Immature natural killer cell (primary cell): ENCODE results near the gene ZNF878. TPM values are rescaled to one million over a fixed set of nuclear protein-coding genes. Genes with fewer than 3 reads are reported as not detected.

ENCODE experiments used
- DNase-seq, 3 donors: peaks; one replicate each; pipeline ENCODE4 v3.0.0; 2022; ENCODE audit warnings: mixed read lengths in 1 of 3
- H3K27ac Mint-ChIP-seq, 6 donors: one replicate each; pipeline ENCODE4 v1.8.0; 2020; ENCODE audit warnings: mixed read lengths in 6 of 6, mild to moderate bottlenecking in 5 of 6, inconsistent platforms in 4 of 6, moderate library complexity in 3 of 6
- H3K27me3 Mint-ChIP-seq, 3 donors: one replicate each; pipeline ENCODE4 v1.8.0; 2020 to 2021; ENCODE audit warnings: low read depth in 3 of 3, mild to moderate bottlenecking in 3 of 3, mixed read lengths in 3 of 3, moderate library complexity in 3 of 3, inconsistent platforms in 1 of 3
- H3K36me3 Mint-ChIP-seq, 3 donors: one replicate each; pipeline ENCODE4 v1.8.0; 2020; ENCODE audit warnings: mixed read lengths in 3 of 3, inconsistent platforms in 2 of 3, mild to moderate bottlenecking in 2 of 3
- H3K4me1 Mint-ChIP-seq, 2 donors: one replicate each; pipeline ENCODE4 v1.8.0; 2020; ENCODE audit warnings: inconsistent platforms in 2 of 2, mild to moderate bottlenecking in 2 of 2, mixed read lengths in 2 of 2, moderate library complexity in 1 of 2
- H3K4me3 Mint-ChIP-seq, 5 donors: one replicate each; pipeline ENCODE4 v1.8.0; 2020; ENCODE audit warnings: mild to moderate bottlenecking in 5 of 5, mixed read lengths in 5 of 5, inconsistent platforms in 3 of 5, moderate library complexity in 3 of 5
- H3K9me3 Mint-ChIP-seq, 6 donors: one replicate each; pipeline ENCODE4 v1.8.0; 2020; ENCODE audit warnings: mild to moderate bottlenecking in 6 of 6, mixed read lengths in 6 of 6, inconsistent platforms in 4 of 6, moderate library complexity in 3 of 6
- polyA plus RNA-seq, 3 donors: library from polyadenylated mRNA; unstranded; fragments of 300-500 nt; fragmentation: Illumina TruSeq; gene quantifications; one replicate each; pipeline ENCODE4 v1.2.3, GENCODE V29; 2021

Gene ZNF878
- polyA plus RNA-seq, 3 donors from 2014 or later, result not detected

- peaks cover 0 to 7% (median 0%) of the 10 kb centered on the region in 3 donors for H3K36me3 Mint-ChIP-seq
- DNase-seq, result peak; percentile 76 to 79 (median 78)
- peaks cover 0 to 5% (median 5%) of the 10 kb centered on the region in 6 donors for H3K9me3 Mint-ChIP-seq
- H3K4me3 Mint-ChIP-seq, result peak within 1 kb of the TSS; percentile 88 to 95 (median 93)
- peaks cover 15 to 22% of the 10 kb centered on the region in 2 donors for H3K4me1 Mint-ChIP-seq
- peaks cover 0 to 4% (median 3%) of the 10 kb centered on the region in 3 donors for H3K27me3 Mint-ChIP-seq
- peak within 1 kb of the TSS; percentile 72 to 90 (median 82) for H3K27ac Mint-ChIP-seq
These were observed 12.1 kb upstream of the ZNF878 start, which contains the start of gene ZNF844 for GRCh38 chr19:12064590-12065538. ZNF844 (plus strand) TSS chr19:12064731; CDS start chr19:12064874, 143 bp downstream.

- Mint-ChIP-seq H3K4me1 (peaks cover 17 to 25% of the 10 kb centered on the region in 2 donors), H3K27ac (no peak overlapping the region), H3K36me3 (peaks cover 0 to 4% (median 0%) of the 10 kb centered on the region in 3 donors), H3K4me3 (no peak overlapping the region), H3K9me3 (no peaks in the 10 kb centered on the region), H3K27me3 (peaks cover 5 to 9% (median 6%) of the 10 kb centered on the region in 3 donors)
- no peak for DNase-seq
These were observed 3.0 kb upstream of the ZNF878 start for GRCh38 chr19:12055784-12056183.

DNA sequence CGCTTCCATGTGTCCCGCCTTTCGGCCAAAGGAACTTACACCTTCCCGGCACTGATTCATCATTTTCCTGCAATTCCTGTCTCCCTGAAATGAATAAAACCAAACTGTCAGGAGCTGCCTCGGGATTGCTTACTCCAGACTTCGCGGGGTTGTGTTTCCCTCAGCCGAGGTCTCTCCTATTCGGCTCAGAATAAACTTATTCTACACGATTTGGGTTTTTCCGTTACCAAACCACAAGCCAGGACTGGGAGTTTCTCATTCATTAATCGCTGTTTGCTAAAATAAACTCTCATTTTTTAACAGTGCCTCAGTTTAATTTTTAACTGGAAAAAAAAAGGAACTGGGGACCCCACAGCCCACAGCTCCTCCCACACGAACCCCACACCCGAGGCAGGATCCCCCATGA, 667 bp downstream of the ZNF878 start:
- Mint-ChIP-seq H3K36me3 (peaks cover 0 to 4% (median 0%) of the 10 kb centered on the region in 3 donors), H3K27ac (peak overlapping the region in 1 of 6 donors; percentile 32), H3K4me3 (peak overlapping the region; percentile 51 to 82 (median 81)), H3K27me3 (peaks cover 2 to 7% (median 3%) of the 10 kb centered on the region in 3 donors), H3K9me3 (no peaks in the 10 kb centered on the region), H3K4me1 (peaks cover 14 to 20% of the 10 kb centered on the region in 2 donors)
- no peak for DNase-seq

DNA sequence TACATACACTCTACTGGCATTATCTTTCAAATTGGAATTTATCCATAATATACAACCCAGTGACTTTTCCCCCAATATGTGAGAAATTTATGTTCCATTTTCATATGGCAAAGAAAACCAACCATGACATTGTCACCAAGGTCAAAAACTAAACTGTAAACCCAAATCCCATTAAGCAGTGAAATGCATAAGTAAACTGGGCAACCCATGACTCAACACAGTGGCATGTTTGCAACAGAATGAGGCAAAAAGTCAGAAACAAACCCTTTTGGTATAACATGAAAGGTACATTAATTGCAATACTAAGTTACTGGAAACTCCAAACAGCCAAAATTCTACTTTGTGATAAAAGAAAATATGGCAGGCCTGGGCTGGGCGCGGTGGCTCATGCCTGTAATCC, 4.9 kb downstream of the ZNF878 start:
- DNase-seq, result no peak
- Mint-ChIP-seq H3K27me3 (peaks cover 0 to 7% (median 2%) of the 10 kb centered on the region in 3 donors), H3K27ac (no peak overlapping the region), H3K4me1 (peaks cover 8 to 12% of the 10 kb centered on the region in 2 donors), H3K36me3 (peaks cover 19 to 24% (median 22%) of the 10 kb centered on the region in 3 donors), H3K4me3 (no peak overlapping the region), H3K9me3 (peaks cover under 1 to 26% (median 24%) of the 10 kb centered on the region in 6 donors)

GRCh38 chr19:12043752-12044422, 8.9 kb downstream of the ZNF878 start:
- Mint-ChIP-seq H3K4me1 (no peaks in the 10 kb centered on the region), H3K27ac (no peak overlapping the region), H3K4me3 (no peak overlapping the region), H3K27me3 (peaks cover 0 to 4% (median 2%) of the 10 kb centered on the region in 3 donors), H3K36me3 (peaks cover 22 to 28% (median 22%) of the 10 kb centered on the region in 3 donors), H3K9me3 (peaks cover 5 to 40% (median 31%) of the 10 kb centered on the region in 6 donors)
- no peak for DNase-seq

- H3K9me3 Mint-ChIP-seq, result peaks cover 5 to 40% (median 31%) of the 10 kb centered on the region in 6 donors
- no peak overlapping the region for H3K27ac Mint-ChIP-seq
- no peak for DNase-seq
- no peaks in the 10 kb centered on the region for H3K4me1 Mint-ChIP-seq
- peaks cover 0 to 4% (median 2%) of the 10 kb centered on the region in 3 donors for H3K27me3 Mint-ChIP-seq
- peaks cover 22 to 28% (median 22%) of the 10 kb centered on the region in 3 donors for H3K36me3 Mint-ChIP-seq
- H3K4me3 Mint-ChIP-seq, result no peak overlapping the region
These were observed 9.9 kb downstream of the ZNF878 start for GRCh38 chr19:12042893-12043292.

- peaks cover 17 to 23% of the 10 kb centered on the region in 2 donors for H3K4me1 Mint-ChIP-seq
- H3K27ac Mint-ChIP-seq, result peak within 1 kb of the TSS; percentile 74 to 92 (median 90)
- DNase-seq, result peak; percentile 76 to 80 (median 79)
- no peaks in the 10 kb centered on the region for H3K27me3 Mint-ChIP-seq
- H3K4me3 Mint-ChIP-seq, result peak within 1 kb of the TSS; percentile 87 to 96 (median 93)
- peaks cover 0 to 15% (median 0%) of the 10 kb centered on the region in 6 donors for H3K9me3 Mint-ChIP-seq
- no peaks in the 10 kb centered on the region for H3K36me3 Mint-ChIP-seq
These were observed 17.3 kb downstream of the ZNF878 start, which contains the start of gene ZNF433 for GRCh38 chr19:12035220-12036172. ZNF433 (minus strand) TSS chr19:12035679; CDS start chr19:12035539, 140 bp downstream.

DNA sequence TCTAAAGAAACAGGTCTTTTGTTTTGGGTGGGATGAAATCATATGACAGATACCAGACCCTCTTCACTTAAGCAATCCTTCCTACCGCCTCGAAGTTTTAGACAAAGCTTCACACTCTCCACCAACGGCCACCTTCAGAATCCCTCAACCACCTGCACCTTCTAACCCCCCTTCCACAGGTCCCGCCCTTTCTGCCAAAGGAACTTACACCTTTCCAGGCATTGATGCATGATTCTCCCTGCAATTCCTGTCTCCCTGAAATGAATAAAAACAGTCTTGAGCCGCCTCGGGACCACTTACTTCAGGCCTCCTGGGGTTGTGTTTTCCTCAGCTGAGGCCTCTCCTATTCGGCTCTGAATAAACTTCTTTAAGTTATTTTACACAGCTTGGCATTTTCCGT, 18.1 kb downstream of the ZNF878 start:
- peak overlapping the region in 5 of 6 donors; percentile 14 to 83 (median 37) for H3K27ac Mint-ChIP-seq
- peak overlapping the region; percentile 74 to 91 (median 81) for H3K4me3 Mint-ChIP-seq
- H3K27me3 Mint-ChIP-seq, result no peaks in the 10 kb centered on the region
- peaks cover 17 to 23% of the 10 kb centered on the region in 2 donors for H3K4me1 Mint-ChIP-seq
- DNase-seq, result no peak
- peaks cover 0 to 15% (median 0%) of the 10 kb centered on the region in 6 donors for H3K9me3 Mint-ChIP-seq
- peaks cover 0 to under 1% (median 0%) of the 10 kb centered on the region in 3 donors for H3K36me3 Mint-ChIP-seq

GRCh38 chr19:12034198-12034597, 18.6 kb downstream of the ZNF878 start:
- no peaks in the 10 kb centered on the region for H3K27me3 Mint-ChIP-seq
- H3K36me3 Mint-ChIP-seq, result peaks cover 0 to 3% (median 0%) of the 10 kb centered on the region in 3 donors
- H3K4me1 Mint-ChIP-seq, result peaks cover 17 to 23% of the 10 kb centered on the region in 2 donors
- peak overlapping the region in 5 of 6 donors; percentile 14 to 83 (median 37) for H3K27ac Mint-ChIP-seq
- peak overlapping the region; percentile 74 to 91 (median 81) for H3K4me3 Mint-ChIP-seq
- peaks cover 0 to 15% (median 0%) of the 10 kb centered on the region in 6 donors for H3K9me3 Mint-ChIP-seq
- no peak for DNase-seq

- H3K4me3 Mint-ChIP-seq, result no peak overlapping the region
- DNase-seq, result no peak
- peaks cover 38 to 75% (median 59%) of the 10 kb centered on the region in 6 donors for H3K9me3 Mint-ChIP-seq
- peaks cover 3 to 5% of the 10 kb centered on the region in 2 donors for H3K4me1 Mint-ChIP-seq
- peaks cover 0 to 2% (median 0%) of the 10 kb centered on the region in 3 donors for H3K27me3 Mint-ChIP-seq
- peaks cover 49 to 59% (median 56%) of the 10 kb centered on the region in 3 donors for H3K36me3 Mint-ChIP-seq
- H3K27ac Mint-ChIP-seq, result no peak overlapping the region
These were observed 37.0 kb downstream of the ZNF878 start for GRCh38 chr19:12015753-12016116.

DNA sequence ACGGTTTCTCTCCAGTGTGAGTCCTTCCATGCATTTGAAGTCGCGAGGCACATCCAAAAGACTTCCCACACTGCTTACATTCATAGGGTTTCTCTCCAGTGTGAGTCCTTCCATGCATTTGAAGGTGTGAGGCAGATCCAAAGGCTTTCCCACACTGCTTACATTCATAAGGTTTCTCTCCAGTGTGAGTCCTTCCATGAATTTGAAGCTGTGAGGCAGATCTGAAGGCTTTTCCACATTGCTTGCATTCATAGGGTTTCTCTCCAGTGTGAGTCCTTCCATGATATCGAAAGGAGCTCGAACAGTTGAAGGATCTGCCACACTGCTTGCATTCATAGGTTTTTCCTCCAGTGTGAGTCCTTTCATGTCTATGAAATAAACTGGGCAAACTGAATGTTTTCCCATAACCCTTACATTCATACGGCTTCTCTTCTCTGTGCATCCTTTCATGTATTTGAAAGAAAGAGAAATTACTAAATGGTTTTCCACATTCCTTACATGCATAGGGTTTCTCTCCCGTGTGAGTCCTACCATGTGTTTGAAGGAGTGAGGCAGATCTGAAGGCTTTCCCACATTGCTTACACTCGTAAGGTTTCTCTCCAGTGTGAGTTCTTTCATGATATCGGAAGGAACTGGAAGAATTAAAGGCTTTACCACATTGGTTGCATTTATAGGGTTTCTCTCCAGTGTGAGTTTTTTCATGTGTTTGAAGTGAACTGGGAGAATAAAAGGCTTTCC, 37.6 kb downstream of the ZNF878 start:
- peaks cover 0 to 2% (median 1%) of the 10 kb centered on the region in 3 donors for H3K27me3 Mint-ChIP-seq
- H3K36me3 Mint-ChIP-seq, result peaks cover 49 to 61% (median 56%) of the 10 kb centered on the region in 3 donors
- H3K4me3 Mint-ChIP-seq, result no peak overlapping the region
- H3K4me1 Mint-ChIP-seq, result peaks cover 4 to 5% of the 10 kb centered on the region in 2 donors
- H3K27ac Mint-ChIP-seq, result no peak overlapping the region
- H3K9me3 Mint-ChIP-seq, result peaks cover 37 to 73% (median 57%) of the 10 kb centered on the region in 6 donors
- DNase-seq, result no peak
